ENCODE data around the gene MBNL1. TPM values are rescaled to one million over a fixed set of nuclear protein-coding genes. Genes with fewer than 3 reads are reported as not detected.
A peak's percentile ranks its signal among the peaks of the same experiment; 100 is the strongest.

The MBNL1 gene
- total and polyA plus RNA-seq, 4 donors = 17.1 to 110 (median 62.3) TPM

GRCh38 chr3:152381881-152382295 is 113.2 kb downstream of the MBNL1 start:
- peak overlapping the region; percentile 48 to 67 for H3K27ac ChIP-seq (ENCODE audit: low read depth in 1 of 2, low read length in 2 of 2)
- H3K4me3 ChIP-seq (ENCODE audit: low read depth in 1 of 3, low read length in 3 of 3) = peak overlapping the region; percentile 45 to 51 (median 50)
- H3K9ac ChIP-seq (ENCODE audit: low read depth in 1 of 2, low read length in 2 of 2) = peak overlapping the region; percentile 59 to 68
- WGBS = 22% methylated on average over 2 of the region's 2 CpGs
- peaks cover 0 to 4% (median 0%) of the 10 kb centered on the region in 4 donors for H3K36me3 ChIP-seq (ENCODE audit: control insufficient read depth in 4 of 4, insufficient read depth in 3 of 4, low read depth in 1 of 4, low read length in 3 of 4)
- no peak for TF ChIP-seq JUND (IDR thresholded peaks at IDR 0.05)
- peak; percentile 41 for TF ChIP-seq YY1 (IDR thresholded peaks at IDR 0.05)
- TF ChIP-seq FOXA1 (IDR thresholded peaks at IDR 0.05) = no peak
- peak; percentile 4 to 40 for TF ChIP-seq RXRA (IDR thresholded peaks at IDR 0.05)
- TF ChIP-seq HNF4G (IDR thresholded peaks at IDR 0.05) = peak; percentile 5
- H3K27me3 ChIP-seq (ENCODE audit: control insufficient read depth in 4 of 4, insufficient read depth in 4 of 4, low read length in 3 of 4) = no peaks in the 10 kb centered on the region
- DNase-seq (ENCODE audit: low spot score) = no peak
- peaks cover 1 to 45% (median 30%) of the 10 kb centered on the region in 4 donors for H3K4me1 ChIP-seq (ENCODE audit: control insufficient read depth in 4 of 4, insufficient read depth in 4 of 4, low read length in 3 of 4)
- H3K9me3 ChIP-seq (ENCODE audit: control insufficient read depth in 4 of 4, low read length in 3 of 4) = no peaks in the 10 kb centered on the region

- H3K4me3 ChIP-seq (ENCODE audit: low read depth in 1 of 3, low read length in 3 of 3) = peak overlapping the region; percentile 45 to 51 (median 50)
- peaks cover 1 to 45% (median 30%) of the 10 kb centered on the region in 4 donors for H3K4me1 ChIP-seq (ENCODE audit: control insufficient read depth in 4 of 4, insufficient read depth in 4 of 4, low read length in 3 of 4)
- H3K36me3 ChIP-seq (ENCODE audit: control insufficient read depth in 4 of 4, insufficient read depth in 3 of 4, low read depth in 1 of 4, low read length in 3 of 4) = peaks cover 0 to 4% (median 0%) of the 10 kb centered on the region in 4 donors
- WGBS = 43% methylated on average over 9 of the region's 9 CpGs
- H3K27me3 ChIP-seq (ENCODE audit: control insufficient read depth in 4 of 4, insufficient read depth in 4 of 4, low read length in 3 of 4) = no peaks in the 10 kb centered on the region
- TF ChIP-seq, protein P1, sequence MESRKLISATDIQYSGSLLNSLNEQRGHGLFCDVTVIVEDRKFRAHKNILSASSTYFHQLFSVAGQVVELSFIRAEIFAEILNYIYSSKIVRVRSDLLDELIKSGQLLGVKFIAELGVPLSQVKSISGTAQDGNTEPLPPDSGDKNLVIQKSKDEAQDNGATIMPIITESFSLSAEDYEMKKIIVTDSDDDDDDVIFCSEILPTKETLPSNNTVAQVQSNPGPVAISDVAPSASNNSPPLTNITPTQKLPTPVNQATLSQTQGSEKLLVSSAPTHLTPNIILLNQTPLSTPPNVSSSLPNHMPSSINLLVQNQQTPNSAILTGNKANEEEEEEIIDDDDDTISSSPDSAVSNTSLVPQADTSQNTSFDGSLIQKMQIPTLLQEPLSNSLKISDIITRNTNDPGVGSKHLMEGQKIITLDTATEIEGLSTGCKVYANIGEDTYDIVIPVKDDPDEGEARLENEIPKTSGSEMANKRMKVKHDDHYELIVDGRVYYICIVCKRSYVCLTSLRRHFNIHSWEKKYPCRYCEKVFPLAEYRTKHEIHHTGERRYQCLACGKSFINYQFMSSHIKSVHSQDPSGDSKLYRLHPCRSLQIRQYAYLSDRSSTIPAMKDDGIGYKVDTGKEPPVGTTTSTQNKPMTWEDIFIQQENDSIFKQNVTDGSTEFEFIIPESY (IDR thresholded peaks at IDR 0.05) = no peak
- TF ChIP-seq NR2F2 (IDR thresholded peaks at IDR 0.05) (no peak), FOXA1 (IDR thresholded peaks at IDR 0.05) (no peak), YY1 (IDR thresholded peaks at IDR 0.05) (peak; percentile 41), FOXA2 (IDR thresholded peaks at IDR 0.05) (no peak), JUND (IDR thresholded peaks at IDR 0.05) (no peak), ATF3 (IDR thresholded peaks at IDR 0.05) (no peak)
- TF ChIP-seq, protein P2, sequence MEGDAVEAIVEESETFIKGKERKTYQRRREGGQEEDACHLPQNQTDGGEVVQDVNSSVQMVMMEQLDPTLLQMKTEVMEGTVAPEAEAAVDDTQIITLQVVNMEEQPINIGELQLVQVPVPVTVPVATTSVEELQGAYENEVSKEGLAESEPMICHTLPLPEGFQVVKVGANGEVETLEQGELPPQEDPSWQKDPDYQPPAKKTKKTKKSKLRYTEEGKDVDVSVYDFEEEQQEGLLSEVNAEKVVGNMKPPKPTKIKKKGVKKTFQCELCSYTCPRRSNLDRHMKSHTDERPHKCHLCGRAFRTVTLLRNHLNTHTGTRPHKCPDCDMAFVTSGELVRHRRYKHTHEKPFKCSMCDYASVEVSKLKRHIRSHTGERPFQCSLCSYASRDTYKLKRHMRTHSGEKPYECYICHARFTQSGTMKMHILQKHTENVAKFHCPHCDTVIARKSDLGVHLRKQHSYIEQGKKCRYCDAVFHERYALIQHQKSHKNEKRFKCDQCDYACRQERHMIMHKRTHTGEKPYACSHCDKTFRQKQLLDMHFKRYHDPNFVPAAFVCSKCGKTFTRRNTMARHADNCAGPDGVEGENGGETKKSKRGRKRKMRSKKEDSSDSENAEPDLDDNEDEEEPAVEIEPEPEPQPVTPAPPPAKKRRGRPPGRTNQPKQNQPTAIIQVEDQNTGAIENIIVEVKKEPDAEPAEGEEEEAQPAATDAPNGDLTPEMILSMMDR (IDR thresholded peaks at IDR 0.05; ENCODE audit: low read depth, low read length, missing input control) = no peak
- TF ChIP-seq, protein P3, sequence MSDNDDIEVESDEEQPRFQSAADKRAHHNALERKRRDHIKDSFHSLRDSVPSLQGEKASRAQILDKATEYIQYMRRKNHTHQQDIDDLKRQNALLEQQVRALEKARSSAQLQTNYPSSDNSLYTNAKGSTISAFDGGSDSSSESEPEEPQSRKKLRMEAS (IDR thresholded peaks at IDR 0.05) = no peak
- H3K9me3 ChIP-seq (ENCODE audit: control insufficient read depth in 4 of 4, low read length in 3 of 4) = no peaks in the 10 kb centered on the region
- DNase-seq (ENCODE audit: low spot score) = no peak
- H3K27ac ChIP-seq (ENCODE audit: low read depth in 1 of 2, low read length in 2 of 2) = peak overlapping the region; percentile 48 to 67
- H3K9ac ChIP-seq (ENCODE audit: low read depth in 1 of 2, low read length in 2 of 2) = peak overlapping the region; percentile 59 to 68
These were observed 113.8 kb downstream of the MBNL1 start for GRCh38 chr3:152382312-152383135.

DNA sequence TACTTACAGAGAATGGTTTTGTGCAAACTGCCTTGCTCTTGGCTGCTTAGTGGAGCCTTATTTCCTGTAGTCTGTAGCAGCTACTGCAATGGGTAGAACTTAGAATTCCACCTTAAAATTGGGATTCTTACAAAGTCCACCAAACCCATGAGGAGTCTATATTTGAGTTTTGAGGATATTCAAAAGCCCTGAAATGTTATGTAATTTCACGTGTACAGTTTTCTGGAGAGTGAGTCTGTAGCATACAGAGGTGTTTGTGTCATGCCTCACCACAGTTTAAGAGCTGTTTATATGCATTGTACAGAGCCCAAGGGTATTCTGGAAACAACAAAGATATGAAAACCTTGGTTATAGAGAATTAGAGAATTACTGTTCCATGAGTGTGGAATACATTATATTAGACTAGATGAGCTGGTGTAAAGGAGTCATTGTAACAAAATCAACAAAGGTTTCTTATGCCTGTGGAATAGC is 114.4 kb downstream of the MBNL1 start:
- peak overlapping the region; percentile 48 to 67 for H3K27ac ChIP-seq (ENCODE audit: low read depth in 1 of 2, low read length in 2 of 2)
- peaks cover 0 to under 1% (median 0%) of the 10 kb centered on the region in 4 donors for H3K36me3 ChIP-seq (ENCODE audit: control insufficient read depth in 4 of 4, insufficient read depth in 3 of 4, low read depth in 1 of 4, low read length in 3 of 4)
- H3K4me1 ChIP-seq (ENCODE audit: control insufficient read depth in 4 of 4, insufficient read depth in 4 of 4, low read length in 3 of 4) = peaks cover 1 to 45% (median 30%) of the 10 kb centered on the region in 4 donors
- no peak for DNase-seq (ENCODE audit: low spot score)
- no peaks in the 10 kb centered on the region for H3K9me3 ChIP-seq (ENCODE audit: control insufficient read depth in 4 of 4, low read length in 3 of 4)
- no peak overlapping the region for H3K4me3 ChIP-seq (ENCODE audit: low read depth in 1 of 3, low read length in 3 of 3)
- no peaks in the 10 kb centered on the region for H3K27me3 ChIP-seq (ENCODE audit: control insufficient read depth in 4 of 4, insufficient read depth in 4 of 4, low read length in 3 of 4)
- 24% methylated on average over 1 of the region's 1 CpG for WGBS
- no peak for TF ChIP-seq GABPA (IDR thresholded peaks at IDR 0.05 in 1 of 2, conservative IDR thresholded peaks at IDR 0.05 in 1 of 2)
- TF ChIP-seq, protein P2 (IDR thresholded peaks at IDR 0.05; ENCODE audit: low read depth, low read length, missing input control) = no peak
- no peak for TF ChIP-seq EGR1 (IDR thresholded peaks at IDR 0.05; ENCODE audit: low read depth in 2 of 2)
- no peak for TF ChIP-seq RXRA (IDR thresholded peaks at IDR 0.05)
- TF ChIP-seq RAD21 (IDR thresholded peaks at IDR 0.05) = no peak
- TF ChIP-seq, protein P1 (IDR thresholded peaks at IDR 0.05) = no peak
- no peak for TF ChIP-seq ATF3 (IDR thresholded peaks at IDR 0.05)
- TF ChIP-seq, protein P3 (IDR thresholded peaks at IDR 0.05) = no peak
- peak overlapping the region in 1 of 2 donors; percentile 68 for H3K9ac ChIP-seq (ENCODE audit: low read depth in 1 of 2, low read length in 2 of 2)

All from liver (tissue), 9 donors.